GM12878 (cell line): ENCODE measurements around the gene TM9SF4. TPM values are rescaled to one million over a fixed set of nuclear protein-coding genes. Genes with fewer than 3 reads are reported as not detected.

ENCODE experiments used
- CHD4 ChIP-seq: fragments of 200-600 bp; sonication (generic); IDR thresholded peaks from 2 replicates; pipeline ENCODE4 v1.6.1; 2016; ENCODE audit warnings: mild to moderate bottlenecking
- CREM ChIP-seq: IDR thresholded peaks from 2 replicates; pipeline ENCODE4 v1.6.1; 2014; ENCODE audit warnings: antibody characterized with exemption, low read depth
- IRF4 ChIP-seq: IDR thresholded peaks from 2 replicates; pipeline ENCODE4 v1.6.1; 2011; ENCODE audit warnings: low read depth, low read length
- JUND ChIP-seq: IDR thresholded peaks from 2 replicates; pipeline ENCODE4 v1.6.1; 2012; ENCODE audit warnings: low read depth, mild to moderate bottlenecking, low read length, improper control_type of control experiment, moderate library complexity
- MTA3 ChIP-seq: IDR thresholded peaks from 2 replicates; pipeline ENCODE4 v1.6.1; 2012; ENCODE audit warnings: low read length, inconsistent platforms, borderline replicate concordance
- PAX8 ChIP-seq: fragments of 450-650 bp; IDR thresholded peaks from 2 replicates; pipeline ENCODE4 v1.6.1; 2017; ENCODE audit warnings: mild to moderate bottlenecking, moderate library complexity
- POLR2A ChIP-seq: IDR thresholded peaks from 2 replicates; pipeline ENCODE4 v1.6.1; 2011; ENCODE audit warnings: low read depth, mild to moderate bottlenecking, low read length
- RCOR1 ChIP-seq: conservative IDR thresholded peaks from 2 replicates; pipeline ENCODE4 v1.6.1; 2012; ENCODE audit warnings: low read depth, low read length, improper control_type of control experiment
- RUNX3 ChIP-seq: IDR thresholded peaks from 2 replicates; pipeline ENCODE4 v1.6.1; 2012; ENCODE audit warnings: low read length, inconsistent platforms
- SMARCA5 ChIP-seq: fragments of 450-650 bp; IDR thresholded peaks from 2 replicates; pipeline ENCODE4 v1.6.1; 2017; ENCODE audit warnings: mild to moderate bottlenecking
- SUZ12 ChIP-seq: fragments of 200-600 bp; sonication (generic); IDR thresholded peaks from one replicate; pipeline ENCODE4 v1.6.1; 2018; ENCODE audit warnings: antibody characterized with exemption, mild to moderate bottlenecking; ENCODE audit not compliant: unreplicated experiment
- TAF1 ChIP-seq: IDR thresholded peaks from 2 replicates; pipeline ENCODE4 v1.6.1; 2011; ENCODE audit warnings: mild to moderate bottlenecking, low read depth, low read length, borderline replicate concordance
- TCF3 ChIP-seq: IDR thresholded peaks from 2 replicates; pipeline ENCODE4 v1.6.1; 2012; ENCODE audit warnings: low read depth, mild to moderate bottlenecking, low read length, borderline replicate concordance; ENCODE audit not compliant: insufficient read depth
- ZNF207 ChIP-seq: fragments of 450-650 bp; IDR thresholded peaks from 2 replicates; pipeline ENCODE4 v1.6.1; 2014; ENCODE audit warnings: antibody characterized with exemption, mild to moderate bottlenecking, borderline replicate concordance
- polyA plus RNA-seq, 11 experiments: library from polyadenylated mRNA; depleted of rRNA in 4 of 11; unstranded in 6 of 11; stranded (reverse) in 5 of 11; fragments of >200 nt; fragmentation: Nextera tagmentation in 4 of 11; fragmentation: Illumina TruSeq in 1 of 11; extraction: Ambion mirVana in 4 of 11; extraction: Trizol in 1 of 11; gene quantifications; 1 replicate in 1 of 11; 2 replicates in 10 of 11; pipeline versions ENCODE4 v1.2.1 to v1.2.3, GENCODE V29; 2011 to 2016; ENCODE audit warnings: inconsistent platforms in 2 of 11, missing spikeins in 2 of 11, low read depth in 1 of 11
- total RNA-seq, 4 experiments: library from RNA; depleted of rRNA in 3 of 4; stranded (reverse); fragments of >200 nt in 3 of 4; fragmentation: Illumina TruSeq in 1 of 4; extraction: Trizol in 1 of 4; gene quantifications; 2 replicates each; pipeline versions ENCODE4 v1.2.1 to v1.2.3, GENCODE V29; 2013 to 2021
- TF ChIP-seq, protein P1 (sequence below): fragments of 450-650 bp; IDR thresholded peaks from 2 replicates; pipeline ENCODE4 v1.6.1; 2016; ENCODE audit warnings: mild to moderate bottlenecking, moderate library complexity, borderline replicate concordance
- TF ChIP-seq, protein P2 (sequence below): fragments of 450-650 bp; IDR thresholded peaks from 2 replicates; pipeline ENCODE4 v1.6.1; 2017; ENCODE audit warnings: mild to moderate bottlenecking, moderate library complexity
- TF ChIP-seq, protein P3 (sequence below): fragments of 450-650 bp; conservative IDR thresholded peaks from 2 replicates; pipeline ENCODE4 v1.6.1; 2017; ENCODE audit warnings: mild to moderate bottlenecking, moderate library complexity
- TF ChIP-seq, protein P4 (sequence below): IDR thresholded peaks from 2 replicates; pipeline ENCODE4 v1.6.1; 2012; ENCODE audit warnings: low read depth, low read length, improper control_type of control experiment

TM9SF4 gene
- total and polyA plus RNA-seq, 10 of the 15 experiments (the other 5 are each of a cell fraction or from before 2014, with no cell fraction given): 8.5 to 47.8 (median 24.3) TPM

DNA sequence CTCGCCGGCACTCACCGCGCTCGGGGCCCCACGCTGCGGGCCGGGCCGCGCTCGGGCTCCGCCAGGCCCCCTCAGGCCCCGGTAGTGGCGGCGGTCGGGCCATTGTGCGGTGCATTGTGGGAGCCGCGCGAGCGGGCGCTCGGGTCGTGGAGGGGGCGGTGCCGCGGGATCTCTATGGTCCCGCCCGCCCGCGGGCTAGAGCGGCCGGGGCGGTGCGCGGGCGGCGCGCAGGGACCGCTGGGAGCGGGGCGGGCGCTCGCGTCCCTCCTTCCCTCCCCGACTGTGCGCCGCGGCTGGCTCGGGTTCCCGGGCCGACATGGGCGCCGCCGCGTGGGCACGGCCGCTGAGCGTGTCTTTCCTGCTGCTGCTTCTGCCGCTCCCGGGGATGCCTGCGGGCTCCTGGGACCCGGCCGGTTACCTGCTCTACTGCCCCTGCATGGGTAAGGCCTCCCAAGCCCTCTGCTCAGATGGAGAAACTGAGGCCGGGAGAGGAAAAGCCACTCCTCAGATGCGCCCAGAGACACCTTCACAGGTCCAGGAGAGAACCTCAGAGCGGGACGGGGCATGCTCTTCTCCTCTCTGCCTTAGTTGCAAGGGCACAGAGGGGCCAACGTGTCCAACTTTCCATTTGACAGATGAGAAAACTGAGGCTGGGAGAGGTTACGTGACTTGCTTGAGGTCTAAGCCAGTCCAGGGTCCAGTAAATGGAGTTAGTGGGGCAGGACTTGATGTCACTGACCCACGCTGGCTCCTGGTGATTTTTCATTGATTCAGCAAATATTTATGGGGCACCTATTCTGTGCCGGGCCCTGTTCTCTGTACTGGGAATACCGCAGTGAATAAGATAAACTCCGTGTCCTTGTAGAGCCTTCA is 98.3 kb downstream of the TM9SF4 start, which contains the start of the genes PLAGL2 and POFUT1 (continued):
- TF ChIP-seq TCF3: 0 out of 2 replicates have a peak, but pooled peaks have one; percentile 40
- TF ChIP-seq, protein P1, sequence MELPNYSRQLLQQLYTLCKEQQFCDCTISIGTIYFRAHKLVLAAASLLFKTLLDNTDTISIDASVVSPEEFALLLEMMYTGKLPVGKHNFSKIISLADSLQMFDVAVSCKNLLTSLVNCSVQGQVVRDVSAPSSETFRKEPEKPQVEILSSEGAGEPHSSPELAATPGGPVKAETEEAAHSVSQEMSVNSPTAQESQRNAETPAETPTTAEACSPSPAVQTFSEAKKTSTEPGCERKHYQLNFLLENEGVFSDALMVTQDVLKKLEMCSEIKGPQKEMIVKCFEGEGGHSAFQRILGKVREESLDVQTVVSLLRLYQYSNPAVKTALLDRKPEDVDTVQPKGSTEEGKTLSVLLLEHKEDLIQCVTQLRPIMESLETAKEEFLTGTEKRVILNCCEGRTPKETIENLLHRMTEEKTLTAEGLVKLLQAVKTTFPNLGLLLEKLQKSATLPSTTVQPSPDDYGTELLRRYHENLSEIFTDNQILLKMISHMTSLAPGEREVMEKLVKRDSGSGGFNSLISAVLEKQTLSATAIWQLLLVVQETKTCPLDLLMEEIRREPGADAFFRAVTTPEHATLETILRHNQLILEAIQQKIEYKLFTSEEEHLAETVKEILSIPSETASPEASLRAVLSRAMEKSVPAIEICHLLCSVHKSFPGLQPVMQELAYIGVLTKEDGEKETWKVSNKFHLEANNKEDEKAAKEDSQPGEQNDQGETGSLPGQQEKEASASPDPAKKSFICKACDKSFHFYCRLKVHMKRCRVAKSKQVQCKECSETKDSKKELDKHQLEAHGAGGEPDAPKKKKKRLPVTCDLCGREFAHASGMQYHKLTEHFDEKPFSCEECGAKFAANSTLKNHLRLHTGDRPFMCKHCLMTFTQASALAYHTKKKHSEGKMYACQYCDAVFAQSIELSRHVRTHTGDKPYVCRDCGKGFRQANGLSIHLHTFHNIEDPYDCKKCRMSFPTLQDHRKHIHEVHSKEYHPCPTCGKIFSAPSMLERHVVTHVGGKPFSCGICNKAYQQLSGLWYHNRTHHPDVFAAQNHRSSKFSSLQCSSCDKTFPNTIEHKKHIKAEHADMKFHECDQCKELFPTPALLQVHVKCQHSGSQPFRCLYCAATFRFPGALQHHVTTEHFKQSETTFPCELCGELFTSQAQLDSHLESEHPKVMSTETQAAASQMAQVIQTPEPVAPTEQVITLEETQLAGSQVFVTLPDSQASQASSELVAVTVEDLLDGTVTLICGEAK: no peak
- TF ChIP-seq IRF4: no peak
- TF ChIP-seq POLR2A: peak; percentile 92
- TF ChIP-seq ZNF207: 0 out of 2 replicates have a peak, but pooled peaks have one; percentile 65
- 0 out of 2 replicates have a peak, but pooled peaks have one; percentile 52 for TF ChIP-seq RCOR1
- no peak for TF ChIP-seq JUND
- peak; percentile 98 for TF ChIP-seq TAF1
- peak; percentile 48 for TF ChIP-seq RUNX3
- TF ChIP-seq PAX8: no peak
- TF ChIP-seq, protein P2, sequence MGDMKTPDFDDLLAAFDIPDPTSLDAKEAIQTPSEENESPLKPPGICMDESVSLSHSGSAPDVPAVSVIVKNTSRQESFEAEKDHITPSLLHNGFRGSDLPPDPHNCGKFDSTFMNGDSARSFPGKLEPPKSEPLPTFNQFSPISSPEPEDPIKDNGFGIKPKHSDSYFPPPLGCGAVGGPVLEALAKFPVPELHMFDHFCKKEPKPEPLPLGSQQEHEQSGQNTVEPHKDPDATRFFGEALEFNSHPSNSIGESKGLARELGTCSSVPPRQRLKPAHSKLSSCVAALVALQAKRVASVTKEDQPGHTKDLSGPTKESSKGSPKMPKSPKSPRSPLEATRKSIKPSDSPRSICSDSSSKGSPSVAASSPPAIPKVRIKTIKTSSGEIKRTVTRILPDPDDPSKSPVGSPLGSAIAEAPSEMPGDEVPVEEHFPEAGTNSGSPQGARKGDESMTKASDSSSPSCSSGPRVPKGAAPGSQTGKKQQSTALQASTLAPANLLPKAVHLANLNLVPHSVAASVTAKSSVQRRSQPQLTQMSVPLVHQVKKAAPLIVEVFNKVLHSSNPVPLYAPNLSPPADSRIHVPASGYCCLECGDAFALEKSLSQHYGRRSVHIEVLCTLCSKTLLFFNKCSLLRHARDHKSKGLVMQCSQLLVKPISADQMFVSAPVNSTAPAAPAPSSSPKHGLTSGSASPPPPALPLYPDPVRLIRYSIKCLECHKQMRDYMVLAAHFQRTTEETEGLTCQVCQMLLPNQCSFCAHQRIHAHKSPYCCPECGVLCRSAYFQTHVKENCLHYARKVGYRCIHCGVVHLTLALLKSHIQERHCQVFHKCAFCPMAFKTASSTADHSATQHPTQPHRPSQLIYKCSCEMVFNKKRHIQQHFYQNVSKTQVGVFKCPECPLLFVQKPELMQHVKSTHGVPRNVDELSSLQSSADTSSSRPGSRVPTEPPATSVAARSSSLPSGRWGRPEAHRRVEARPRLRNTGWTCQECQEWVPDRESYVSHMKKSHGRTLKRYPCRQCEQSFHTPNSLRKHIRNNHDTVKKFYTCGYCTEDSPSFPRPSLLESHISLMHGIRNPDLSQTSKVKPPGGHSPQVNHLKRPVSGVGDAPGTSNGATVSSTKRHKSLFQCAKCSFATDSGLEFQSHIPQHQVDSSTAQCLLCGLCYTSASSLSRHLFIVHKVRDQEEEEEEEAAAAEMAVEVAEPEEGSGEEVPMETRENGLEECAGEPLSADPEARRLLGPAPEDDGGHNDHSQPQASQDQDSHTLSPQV: 0 out of 2 replicates have a peak, but pooled peaks have one; percentile 58
- TF ChIP-seq, protein P3, sequence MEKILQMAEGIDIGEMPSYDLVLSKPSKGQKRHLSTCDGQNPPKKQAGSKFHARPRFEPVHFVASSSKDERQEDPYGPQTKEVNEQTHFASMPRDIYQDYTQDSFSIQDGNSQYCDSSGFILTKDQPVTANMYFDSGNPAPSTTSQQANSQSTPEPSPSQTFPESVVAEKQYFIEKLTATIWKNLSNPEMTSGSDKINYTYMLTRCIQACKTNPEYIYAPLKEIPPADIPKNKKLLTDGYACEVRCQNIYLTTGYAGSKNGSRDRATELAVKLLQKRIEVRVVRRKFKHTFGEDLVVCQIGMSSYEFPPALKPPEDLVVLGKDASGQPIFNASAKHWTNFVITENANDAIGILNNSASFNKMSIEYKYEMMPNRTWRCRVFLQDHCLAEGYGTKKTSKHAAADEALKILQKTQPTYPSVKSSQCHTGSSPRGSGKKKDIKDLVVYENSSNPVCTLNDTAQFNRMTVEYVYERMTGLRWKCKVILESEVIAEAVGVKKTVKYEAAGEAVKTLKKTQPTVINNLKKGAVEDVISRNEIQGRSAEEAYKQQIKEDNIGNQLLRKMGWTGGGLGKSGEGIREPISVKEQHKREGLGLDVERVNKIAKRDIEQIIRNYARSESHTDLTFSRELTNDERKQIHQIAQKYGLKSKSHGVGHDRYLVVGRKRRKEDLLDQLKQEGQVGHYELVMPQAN: peak; percentile 62
- no peak for TF ChIP-seq CHD4
- no peak for TF ChIP-seq MTA3
- TF ChIP-seq SUZ12: no peak
- TF ChIP-seq CREM: peak; percentile 33; the same call in 1 of the 2 replicates
- peak; percentile 47; the same call in 1 of the 2 replicates for TF ChIP-seq SMARCA5
- TF ChIP-seq, protein P4, sequence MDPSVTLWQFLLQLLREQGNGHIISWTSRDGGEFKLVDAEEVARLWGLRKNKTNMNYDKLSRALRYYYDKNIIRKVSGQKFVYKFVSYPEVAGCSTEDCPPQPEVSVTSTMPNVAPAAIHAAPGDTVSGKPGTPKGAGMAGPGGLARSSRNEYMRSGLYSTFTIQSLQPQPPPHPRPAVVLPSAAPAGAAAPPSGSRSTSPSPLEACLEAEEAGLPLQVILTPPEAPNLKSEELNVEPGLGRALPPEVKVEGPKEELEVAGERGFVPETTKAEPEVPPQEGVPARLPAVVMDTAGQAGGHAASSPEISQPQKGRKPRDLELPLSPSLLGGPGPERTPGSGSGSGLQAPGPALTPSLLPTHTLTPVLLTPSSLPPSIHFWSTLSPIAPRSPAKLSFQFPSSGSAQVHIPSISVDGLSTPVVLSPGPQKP: 0 out of 2 replicates have a peak, but pooled peaks have one; percentile 27
